PFSK-1 (cell line): ENCODE data around the gene RIN2.
A peak's percentile ranks its signal among the peaks of the same experiment; 100 is the strongest.

Source experiments
- SIN3A ChIP-seq: IDR thresholded peaks from 2 replicates; pipeline ENCODE4 v1.6.1; 2012; ENCODE audit warnings: mild to moderate bottlenecking, low read length, moderate library complexity, borderline replicate concordance; ENCODE audit not compliant: insufficient read depth
- TAF1 ChIP-seq: IDR thresholded peaks from 2 replicates; pipeline ENCODE4 v1.6.1; 2012; ENCODE audit warnings: low read length, control low read depth, borderline replicate concordance; ENCODE audit not compliant: insufficient read depth

- TF ChIP-seq SIN3A (peak; percentile 45; the same call in 1 of the 2 replicates), TAF1 (no peak)
Observed at GRCh38 chr20:19807191-19807945, 49.3 kb downstream of the RIN2 start.
